NK-92 treated with Interleukin-12 subunit alpha and Interleukin-12 subunit beta, amount 100 ng/mL, for 24 hours (cell line): ENCODE measurements around the gene CPTP.

ENCODE experiments used
- DNase-seq: peaks from one replicate; lab custom pipeline; 2025; lab: John Stamatoyannopoulos, UW

CPTP gene

GRCh38 chr1:1292442-1292779 is 32.2 kb upstream of the CPTP start:
- no peak for DNase-seq

- DNase-seq = no peak
Observed at GRCh38 chr1:1292851-1293250, 31.8 kb upstream of the CPTP start.

- no peak for DNase-seq
Observed at GRCh38 chr1:1293263-1294249, 31.0 kb upstream of the CPTP start.

- DNase-seq = no peak
Observed at GRCh38 chr1:1294250-1294890, 30.2 kb upstream of the CPTP start.

GRCh38 chr1:1295154-1295923 is 29.3 kb upstream of the CPTP start:
- DNase-seq = no peak

GRCh38 chr1:1296070-1297061 is 28.2 kb upstream of the CPTP start:
- DNase-seq = no peak

- DNase-seq = no peak
Observed at GRCh38 chr1:1297802-1298424, 26.7 kb upstream of the CPTP start.

- no peak for DNase-seq
Observed at GRCh38 chr1:1298861-1299685, 25.5 kb upstream of the CPTP start.

GRCh38 chr1:1299686-1300351 is 24.8 kb upstream of the CPTP start:
- no peak for DNase-seq

GRCh38 chr1:1300352-1300739 is 24.3 kb upstream of the CPTP start:
- DNase-seq = no peak

GRCh38 chr1:1302006-1302430 is 22.6 kb upstream of the CPTP start:
- DNase-seq = no peak

- DNase-seq = no peak
Observed at GRCh38 chr1:1302951-1303509, 21.6 kb upstream of the CPTP start.

GRCh38 chr1:1303736-1304135 is 20.9 kb upstream of the CPTP start:
- no peak for DNase-seq

GRCh38 chr1:1304331-1305299 is 20.0 kb upstream of the CPTP start:
- DNase-seq = no peak

GRCh38 chr1:1305300-1306069 is 19.1 kb upstream of the CPTP start:
- no peak for DNase-seq

GRCh38 chr1:1306070-1306660 is 18.4 kb upstream of the CPTP start:
- DNase-seq = no peak
